Left ventricle myocardium inferior (tissue), 1 donor: ENCODE data around the gene HRH2. TPM values are rescaled to one million over a fixed set of nuclear protein-coding genes. Genes with fewer than 3 reads are reported as not detected.
A peak's percentile ranks its signal among the peaks of the same experiment; 100 is the strongest.

Experiments
- DNase-seq: peaks from one replicate; pipeline ENCODE4 v3.0.0-alpha.2; 2020
- H3K27ac ChIP-seq: fragments of 200-600 bp; replicated peaks from 2 replicates; pipeline ENCODE4 v1.8.0; 2021
- H3K27me3 ChIP-seq: fragments of 200-600 bp; 2 replicates; pipeline ENCODE4 v1.8.0; 2021; ENCODE audit warnings: low read depth
- H3K36me3 ChIP-seq: fragments of 200-600 bp; 2 replicates; pipeline ENCODE4 v1.8.0; 2021
- H3K4me1 ChIP-seq: fragments of 200-600 bp; 2 replicates; pipeline ENCODE4 v1.8.0; 2021
- H3K4me3 ChIP-seq: fragments of 200-600 bp; 2 replicates; pipeline ENCODE4 v1.8.0; 2021; ENCODE audit warnings: mild to moderate bottlenecking, moderate library complexity
- H3K9me3 ChIP-seq: fragments of 200-600 bp; replicated peaks from 2 replicates; pipeline ENCODE4 v1.8.0; 2021
- intact Hi-C: fragments of 100-400 bp; cut with micrococcal nuclease; formaldehyde crosslinking; loops from one replicate; pipeline ENCODE4 v1.11.0; 2022
- long read RNA-seq: library from polyadenylated mRNA; unstranded; transcript quantifications from one replicate; pipeline ENCODE4 v2.0.0, GENCODE V29; 2021
- total RNA-seq: library from RNA; stranded (reverse); fragmentation: NEBNext Ultra II Directional; extraction: Animal tissue kit (Norgen Biotek cat#: 25700); gene quantifications from one replicate; pipeline ENCODE4 v1.2.1, GENCODE V29; 2021
- TF ChIP-seq, protein P1 (sequence below): fragments of 200-600 bp; IDR thresholded peaks from 2 replicates; pipeline ENCODE4 v1.8.0; 2021; ENCODE audit warnings: antibody characterized with exemption, mild to moderate bottlenecking, borderline replicate concordance
- donor health status: DM: no; HTN: yes; CAD: no; lungs with severe emphysema.

The HRH2 gene, protein sequence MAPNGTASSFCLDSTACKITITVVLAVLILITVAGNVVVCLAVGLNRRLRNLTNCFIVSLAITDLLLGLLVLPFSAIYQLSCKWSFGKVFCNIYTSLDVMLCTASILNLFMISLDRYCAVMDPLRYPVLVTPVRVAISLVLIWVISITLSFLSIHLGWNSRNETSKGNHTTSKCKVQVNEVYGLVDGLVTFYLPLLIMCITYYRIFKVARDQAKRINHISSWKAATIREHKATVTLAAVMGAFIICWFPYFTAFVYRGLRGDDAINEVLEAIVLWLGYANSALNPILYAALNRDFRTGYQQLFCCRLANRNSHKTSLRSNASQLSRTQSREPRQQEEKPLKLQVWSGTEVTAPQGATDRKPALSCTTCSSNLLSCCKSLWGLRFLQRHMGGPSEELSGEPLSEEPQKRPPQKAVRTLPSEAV
- total RNA-seq, result 47.7 TPM
- long read RNA-seq, full-length matches to known transcripts, result 3 of 38 reads
- long read RNA-seq, partial matches to known transcripts, result 28 of 38 reads
- long read RNA-seq, other reads (novel, unspliced or antisense), result 7 of 38 reads

DNA sequence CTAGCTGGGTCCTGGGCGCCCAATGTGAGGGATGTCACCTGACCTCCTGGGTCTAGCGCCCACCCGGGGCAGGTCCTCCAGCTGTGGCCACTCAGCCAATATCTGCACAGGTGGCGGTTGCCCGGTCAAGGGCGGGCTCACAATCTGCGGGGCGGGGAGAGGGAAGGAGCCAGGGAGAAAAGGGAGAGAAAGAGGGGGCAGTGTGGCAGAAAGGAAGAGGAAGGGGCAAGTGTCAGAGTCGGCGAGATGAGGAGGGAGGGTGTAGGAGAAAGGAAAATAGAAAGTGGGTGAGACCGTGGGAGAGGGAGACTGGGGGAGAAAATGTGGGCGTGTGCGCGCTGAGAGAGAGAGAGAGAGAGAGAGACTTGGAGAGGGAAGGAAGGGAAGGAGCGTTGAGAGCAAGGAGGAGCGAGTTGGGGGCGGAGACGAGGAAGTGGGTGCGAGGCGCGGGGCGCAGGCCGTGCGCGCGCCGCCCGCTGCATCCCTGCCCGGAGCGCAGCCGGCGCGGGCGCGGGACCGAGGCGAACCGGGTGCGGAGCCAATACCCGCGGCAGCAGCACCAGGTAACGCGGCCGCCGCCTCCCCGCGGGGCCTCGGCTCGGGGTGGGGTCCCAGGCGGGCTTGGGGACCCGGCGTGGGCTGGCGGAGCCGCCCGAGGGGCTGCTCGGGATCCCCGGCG is at the start of gene HRH2:
HRH2 (plus strand) TSS at position 479 of the 679 bp plus-strand sequence. CDS start 25,163 bp downstream, outside the sequence.
- H3K4me3 ChIP-seq, result peak within 1 kb of the TSS; percentile 69
- no peaks in the 10 kb centered on the region for H3K36me3 ChIP-seq
- intact Hi-C loops, result no loop called here
- DNase-seq, result peak; percentile 53
- peaks cover 29% of the 10 kb centered on the region for H3K4me1 ChIP-seq
- TF ChIP-seq, protein P1, sequence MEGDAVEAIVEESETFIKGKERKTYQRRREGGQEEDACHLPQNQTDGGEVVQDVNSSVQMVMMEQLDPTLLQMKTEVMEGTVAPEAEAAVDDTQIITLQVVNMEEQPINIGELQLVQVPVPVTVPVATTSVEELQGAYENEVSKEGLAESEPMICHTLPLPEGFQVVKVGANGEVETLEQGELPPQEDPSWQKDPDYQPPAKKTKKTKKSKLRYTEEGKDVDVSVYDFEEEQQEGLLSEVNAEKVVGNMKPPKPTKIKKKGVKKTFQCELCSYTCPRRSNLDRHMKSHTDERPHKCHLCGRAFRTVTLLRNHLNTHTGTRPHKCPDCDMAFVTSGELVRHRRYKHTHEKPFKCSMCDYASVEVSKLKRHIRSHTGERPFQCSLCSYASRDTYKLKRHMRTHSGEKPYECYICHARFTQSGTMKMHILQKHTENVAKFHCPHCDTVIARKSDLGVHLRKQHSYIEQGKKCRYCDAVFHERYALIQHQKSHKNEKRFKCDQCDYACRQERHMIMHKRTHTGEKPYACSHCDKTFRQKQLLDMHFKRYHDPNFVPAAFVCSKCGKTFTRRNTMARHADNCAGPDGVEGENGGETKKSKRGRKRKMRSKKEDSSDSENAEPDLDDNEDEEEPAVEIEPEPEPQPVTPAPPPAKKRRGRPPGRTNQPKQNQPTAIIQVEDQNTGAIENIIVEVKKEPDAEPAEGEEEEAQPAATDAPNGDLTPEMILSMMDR, result no peak
- H3K27me3 ChIP-seq, result peaks cover 44% of the 10 kb centered on the region
- peak within 1 kb of the TSS; percentile 81 for H3K27ac ChIP-seq
- no peaks in the 10 kb centered on the region for H3K9me3 ChIP-seq

DNA sequence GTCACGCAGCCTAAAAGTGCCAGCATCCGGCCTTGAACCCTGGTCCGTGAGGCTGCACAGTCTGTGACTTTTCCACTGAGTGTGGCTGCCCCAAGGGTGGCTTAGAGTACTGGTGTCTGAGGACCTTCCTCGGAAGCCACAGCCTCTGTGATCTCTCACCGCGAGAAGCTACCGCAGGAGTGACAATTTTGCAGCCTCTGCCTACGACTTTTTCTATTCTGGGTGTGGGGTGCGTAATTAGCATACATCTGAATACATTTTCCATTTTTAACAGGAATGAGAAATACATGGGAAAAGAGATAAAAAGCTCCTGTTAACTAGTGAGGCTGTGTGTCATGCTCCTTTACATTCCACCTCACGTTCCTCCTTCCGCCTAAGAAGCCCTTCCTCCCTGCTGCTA is 48.3 kb upstream of the HRH2 start:
- Histone ChIP-seq H3K4me1 (peaks cover 6% of the 10 kb centered on the region), H3K27ac (no peak overlapping the region), H3K36me3 (no peaks in the 10 kb centered on the region), H3K27me3 (no peaks in the 10 kb centered on the region), H3K4me3 (no peak overlapping the region), H3K9me3 (peaks cover 3% of the 10 kb centered on the region)
- no peak for DNase-seq
- TF ChIP-seq, protein P1, result no peak
- intact Hi-C loops, result no loop called here

DNA sequence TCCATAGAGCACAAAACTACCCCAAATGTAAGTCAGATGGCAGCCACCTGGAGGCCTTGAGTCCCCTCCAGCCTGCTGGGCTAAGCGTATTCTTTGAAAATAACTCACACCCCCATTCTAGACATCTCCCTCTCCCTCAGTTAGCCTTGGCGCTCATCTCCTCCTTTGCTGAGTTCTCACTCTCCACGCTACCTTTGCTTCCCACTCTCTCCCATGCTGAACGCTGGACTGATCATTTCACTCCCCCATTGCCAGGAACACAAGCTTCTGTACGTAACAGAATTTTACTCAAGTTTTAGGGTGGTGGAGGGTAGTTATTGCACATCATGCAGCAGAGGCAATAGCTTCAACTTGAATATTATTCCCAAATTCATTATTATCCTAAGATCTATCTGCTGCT is 47.5 kb upstream of the HRH2 start:
- Histone ChIP-seq H3K4me1 (peaks cover 6% of the 10 kb centered on the region), H3K27me3 (no peaks in the 10 kb centered on the region), H3K27ac (no peak overlapping the region), H3K36me3 (no peaks in the 10 kb centered on the region), H3K4me3 (no peak overlapping the region), H3K9me3 (peaks cover 3% of the 10 kb centered on the region)
- intact Hi-C loops, result no loop called here
- TF ChIP-seq, protein P1, result no peak
- no peak for DNase-seq

DNA sequence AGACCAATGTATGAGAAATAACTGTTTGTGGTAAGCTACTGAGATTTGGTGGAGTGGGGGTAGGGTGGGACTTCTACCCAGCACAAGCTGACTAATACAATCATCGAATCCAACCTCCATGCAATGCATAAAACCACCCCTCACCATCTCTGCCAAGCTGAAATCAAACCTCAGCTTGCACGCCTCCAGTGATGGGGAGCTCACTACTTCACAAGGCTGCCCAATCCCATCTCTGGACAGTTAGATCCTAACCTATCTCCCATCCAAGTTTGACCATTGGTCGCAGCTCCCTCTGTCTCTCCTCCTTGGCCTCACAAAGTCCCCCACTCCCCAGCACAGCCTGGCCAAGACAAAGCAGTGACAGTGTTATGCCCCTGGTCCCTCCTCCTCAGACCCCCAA is 47.0 kb upstream of the HRH2 start:
- DNase-seq, result no peak
- Histone ChIP-seq H3K9me3 (no peaks in the 10 kb centered on the region), H3K4me1 (peaks cover 6% of the 10 kb centered on the region), H3K27ac (no peak overlapping the region), H3K36me3 (no peaks in the 10 kb centered on the region), H3K27me3 (no peaks in the 10 kb centered on the region), H3K4me3 (no peak overlapping the region)
- TF ChIP-seq, protein P1, result no peak
- intact Hi-C loops, result no loop called here

DNA sequence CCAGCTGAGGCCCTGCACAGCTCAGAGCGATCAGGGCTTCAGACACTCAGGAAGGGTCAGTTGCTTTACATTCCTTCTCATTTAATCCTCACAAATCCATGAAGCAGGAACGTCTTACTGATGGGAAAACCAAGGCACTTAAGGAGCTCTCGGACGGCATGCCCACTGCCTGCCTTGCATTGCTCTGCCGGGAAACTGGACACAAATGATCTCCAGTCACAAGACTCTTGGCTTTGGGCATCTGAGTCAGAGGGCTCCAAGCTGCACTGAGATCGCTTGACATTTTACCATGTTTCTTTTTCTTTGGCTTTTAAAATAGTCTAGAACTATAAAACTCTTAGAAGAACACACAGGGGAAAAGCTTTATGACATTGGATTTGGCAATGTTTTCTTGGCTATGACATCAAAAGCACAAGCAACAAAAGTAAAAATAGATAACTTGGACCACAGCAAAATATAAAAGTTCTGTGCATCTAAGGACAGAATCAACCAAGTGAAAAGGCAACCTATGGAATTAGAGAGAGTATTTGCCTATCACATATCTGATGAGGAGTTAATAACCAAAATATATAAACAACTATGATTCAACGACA is 43.6 kb upstream of the HRH2 start:
- Histone ChIP-seq H3K27me3 (no peaks in the 10 kb centered on the region), H3K36me3 (no peaks in the 10 kb centered on the region), H3K4me1 (peaks cover 6% of the 10 kb centered on the region), H3K4me3 (no peak overlapping the region), H3K27ac (no peak overlapping the region), H3K9me3 (no peaks in the 10 kb centered on the region)
- no peak for DNase-seq
- intact Hi-C loops, result no loop called here
- TF ChIP-seq, protein P1, result no peak
